Upper lobe of left lung (tissue), 6 donors: ENCODE data around the gene USP10. TPM values are rescaled to one million over a fixed set of nuclear protein-coding genes. Genes with fewer than 3 reads are reported as not detected.

Source experiments
- ATAC-seq, 2 donors: fragments of 200-7000 bp; cut with Tn5 transposase; one replicate each; pipeline ENCODE4 v1.9.1; 2022; ENCODE audit warnings: mild to moderate bottlenecking in 2 of 2, moderate library complexity in 2 of 2; ENCODE audit not compliant: low FRiP score in 2 of 2
- DNase-seq, 2 donors: peaks; one replicate each; pipeline ENCODE4 v3.0.0-alpha.2; 2019 to 2020
- H3K27ac ChIP-seq, 4 donors: fragments of 200-600 bp; sonication (generic); one replicate each; pipeline ENCODE4 v1.5.1; 2016 to 2019
- H3K27me3 ChIP-seq, 4 donors: fragments of 200-600 bp; sonication (generic); one replicate each; pipeline ENCODE4 v1.5.1; 2017 to 2019
- H3K36me3 ChIP-seq, 4 donors: fragments of 200-600 bp; sonication (generic); one replicate each; pipeline ENCODE4 v1.5.1; 2016 to 2019
- H3K4me1 ChIP-seq, 4 donors: fragments of 200-600 bp; sonication (generic); one replicate each; pipeline ENCODE4 v1.5.1; 2018 to 2019
- H3K4me3 ChIP-seq, 4 donors: fragments of 200-600 bp; sonication (generic); one replicate each; pipeline ENCODE4 v1.5.1; 2017 to 2019; ENCODE audit warnings: mild to moderate bottlenecking in 2 of 4, moderate library complexity in 1 of 4
- H3K9me3 ChIP-seq, 4 donors: fragments of 200-600 bp; sonication (generic); one replicate each; pipeline ENCODE4 v1.5.1; 2018 to 2019
- CTCF ChIP-seq, 6 experiments: fragments of 450-650 bp in 4 of 6; fragments of 200-600 bp in 2 of 6; sonication (generic) in 2 of 6; IDR thresholded peaks; one replicate each; pipeline ENCODE4 v1.5.1; 2016 to 2019; ENCODE audit warnings: antibody characterized with exemption in 6 of 6
- EP300 ChIP-seq, 4 donors: sonication (generic); formaldehyde crosslinking; IDR thresholded peaks; one replicate each; pipeline ENCODE4 v1.5.1; 2017; ENCODE audit warnings: antibody characterized with exemption in 4 of 4, control low read depth in 2 of 4
- POLR2A ChIP-seq, 4 donors: fragments of 450-650 bp; IDR thresholded peaks; one replicate each; pipeline ENCODE4 v1.5.1; 2016 to 2017; ENCODE audit warnings: antibody characterized with exemption in 4 of 4, mild to moderate bottlenecking in 2 of 4
- POLR2AphosphoS5 ChIP-seq, 2 donors: sonication (generic); formaldehyde crosslinking; IDR thresholded peaks; one replicate each; pipeline ENCODE4 v1.5.1; 2017; ENCODE audit warnings: antibody characterized with exemption in 2 of 2
- WGBS, 2 donors: methylation state at CpG; one replicate each; pipeline ENCODE4 v1.1.5; 2017 to 2018; 5-methylcytosine and 5-hydroxymethylcytosine counted together
- total RNA-seq, 6 donors: library from RNA; depleted of rRNA in 4 of 6; stranded (reverse); fragments of >200 nt in 4 of 6; gene quantifications; one replicate each; pipeline versions ENCODE4 v1.1.0 to v1.2.1, GENCODE V29; 2016 to 2021
- donor health status: DM: no; HTN: no; CAD: no; lungs with moderate emphysema.
- donor health status: DM: no; HTN: yes; CAD: no; lungs with severe emphysema.

Gene USP10
- total RNA-seq, 6 donors from 2014 or later: 40.9 to 64.7 (median 51.5) TPM

DNA sequence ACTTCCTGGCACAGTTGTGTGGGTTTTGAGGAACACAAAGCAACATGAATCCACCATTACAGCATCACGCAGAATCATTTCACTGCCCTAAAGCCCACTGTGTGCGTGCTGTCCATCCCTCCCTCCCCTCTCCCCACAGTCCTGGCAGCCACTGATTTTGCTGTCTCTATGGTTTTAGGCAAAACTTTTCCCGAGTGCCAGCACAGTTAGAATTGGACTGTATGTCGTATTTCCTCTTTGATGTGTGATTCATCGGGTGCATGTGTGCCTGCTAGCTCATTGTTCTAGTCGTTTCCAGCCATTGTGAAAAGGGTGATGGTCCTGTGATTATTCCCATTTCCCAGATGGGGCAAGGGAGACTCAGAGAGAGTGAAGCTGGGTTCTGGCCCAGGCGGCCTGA is 38.8 kb upstream of the USP10 start:
- Histone ChIP-seq H3K4me3 (no peak overlapping the region), H3K4me1 (no peaks in the 10 kb centered on the region), H3K9me3 (no peaks in the 10 kb centered on the region), H3K27me3 (no peaks in the 10 kb centered on the region), H3K27ac (no peak overlapping the region), H3K36me3 (peaks cover 44 to 98% (median 87%) of the 10 kb centered on the region in 4 donors)
- TF ChIP-seq EP300 (IDR thresholded peaks at IDR 0.05): no peak
- no peak for TF ChIP-seq CTCF (IDR thresholded peaks at IDR 0.05)
- TF ChIP-seq POLR2AphosphoS5 (IDR thresholded peaks at IDR 0.05): no peak
- TF ChIP-seq POLR2A (IDR thresholded peaks at IDR 0.05): no peak
- DNase-seq: no peak
- no peak for ATAC-seq
- WGBS, 2 donors: 80 to 82% methylated on average over 7 of the region's 7 CpGs

GRCh38 chr16:84661418-84662060 is 38.3 kb upstream of the USP10 start:
- no peak overlapping the region for H3K4me3 ChIP-seq
- ATAC-seq (no peak), DNase-seq (peak in 1 of 2 donors; percentile 76)
- no peaks in the 10 kb centered on the region for H3K9me3 ChIP-seq
- no peaks in the 10 kb centered on the region for H3K27me3 ChIP-seq
- 96 to 97% methylated on average over 32 to 51 of the region's 51 CpGs for WGBS, 2 donors
- peaks cover 44 to 99% (median 90%) of the 10 kb centered on the region in 4 donors for H3K36me3 ChIP-seq
- TF ChIP-seq POLR2AphosphoS5 (IDR thresholded peaks at IDR 0.05) (no peak), CTCF (IDR thresholded peaks at IDR 0.05) (no peak), POLR2A (IDR thresholded peaks at IDR 0.05) (no peak), EP300 (IDR thresholded peaks at IDR 0.05) (no peak)
- H3K4me1 ChIP-seq: no peaks in the 10 kb centered on the region
- H3K27ac ChIP-seq: no peak overlapping the region

DNA sequence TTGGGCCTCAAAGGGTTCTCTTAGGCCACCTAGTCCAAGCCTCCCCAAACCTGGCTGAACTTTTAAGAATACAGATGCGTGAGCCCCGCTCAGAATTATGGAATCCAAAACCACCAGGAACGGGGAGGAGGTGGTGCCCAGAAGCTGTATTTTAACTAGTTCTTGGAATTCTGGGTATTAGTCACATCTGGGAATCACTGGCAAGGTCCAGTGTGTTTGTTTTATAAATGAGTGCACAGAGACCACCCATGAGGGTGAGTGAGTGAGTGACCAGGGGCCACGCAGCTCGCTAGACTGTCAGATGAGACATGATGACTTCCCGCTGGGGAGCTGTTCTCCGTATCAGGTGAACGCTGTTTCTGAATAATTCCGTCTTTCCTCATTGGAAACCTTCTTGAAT is 37.3 kb upstream of the USP10 start:
- 97 to 98% methylated on average over 9 of the region's 9 CpGs for whole genome bisulfite sequencing, 2 donors
- H3K27me3 ChIP-seq: no peaks in the 10 kb centered on the region
- H3K9me3 ChIP-seq: no peaks in the 10 kb centered on the region
- no peak overlapping the region for H3K27ac ChIP-seq
- peaks cover 36 to 91% (median 81%) of the 10 kb centered on the region in 4 donors for H3K36me3 ChIP-seq
- ATAC-seq: no peak
- TF ChIP-seq POLR2A (IDR thresholded peaks at IDR 0.05) (no peak), EP300 (IDR thresholded peaks at IDR 0.05) (no peak), CTCF (IDR thresholded peaks at IDR 0.05) (no peak), POLR2AphosphoS5 (IDR thresholded peaks at IDR 0.05) (no peak)
- no peak overlapping the region for H3K4me3 ChIP-seq
- no peak for DNase-seq
- H3K4me1 ChIP-seq: no peaks in the 10 kb centered on the region

- peaks cover 33 to 80% (median 70%) of the 10 kb centered on the region in 4 donors for H3K36me3 ChIP-seq
- H3K9me3 ChIP-seq: no peaks in the 10 kb centered on the region
- WGBS, 2 donors: 71 to 77% methylated on average over 9 of the region's 9 CpGs
- H3K4me3 ChIP-seq: no peak overlapping the region
- ATAC-seq (no peak), DNase-seq (no peak)
- TF ChIP-seq POLR2AphosphoS5 (IDR thresholded peaks at IDR 0.05): no peak
- TF ChIP-seq EP300 (IDR thresholded peaks at IDR 0.05): no peak
- no peak for TF ChIP-seq POLR2A (IDR thresholded peaks at IDR 0.05)
- TF ChIP-seq CTCF (IDR thresholded peaks at IDR 0.05): no peak
- H3K4me1 ChIP-seq: no peaks in the 10 kb centered on the region
- no peaks in the 10 kb centered on the region for H3K27me3 ChIP-seq
- no peak overlapping the region for H3K27ac ChIP-seq
Observed at GRCh38 chr16:84663433-84664101, 36.2 kb upstream of the USP10 start.
